AG04450 (cell line): Measurements from ENCODE around the gene TMEM117. TPM values are rescaled to one million over a fixed set of nuclear protein-coding genes. Genes with fewer than 3 reads are reported as not detected.
A peak's percentile ranks its signal among the peaks of the same experiment; 100 is the strongest.

Source experiments
- CTCF ChIA-PET: fragments of 300-600, 350-600 bp; formaldehyde crosslinking; extraction: SDS; loops from one replicate; lab custom pipeline; 2022; ENCODE audit warnings: antibody characterized with exemption, inconsistent platforms; lab: Charles Lee
- POLR2A ChIA-PET: fragments of 350-600 bp; formaldehyde crosslinking; extraction: SDS; loops from one replicate; lab custom pipeline; 2021; ENCODE audit warnings: antibody characterized with exemption, inconsistent platforms; lab: Yijun Ruan, JAX
- DNase-seq: peaks from one replicate; pipeline ENCODE4 v3.0.0-alpha.2; 2011; ENCODE audit warnings: low read depth, low spot score
- H3K27ac ChIP-seq: one replicate; pipeline ENCODE4 v1.5.1; 2012; ENCODE audit warnings: low read depth, low read length, control low read depth
- H3K27me3 ChIP-seq: one replicate; pipeline ENCODE4 v1.6.0; 2012; ENCODE audit warnings: low read length; ENCODE audit not compliant: control insufficient read depth, insufficient read depth
- H3K4me3 ChIP-seq: 2 replicates; pipeline ENCODE4 v1.5.1; 2011; ENCODE audit warnings: mild to moderate bottlenecking, low read depth, low read length, control low read depth
- H3K9me3 ChIP-seq: 2 replicates; pipeline ENCODE4 v1.5.1; 2012; ENCODE audit warnings: low read length; ENCODE audit not compliant: control insufficient read depth, insufficient read depth
- polyA plus RNA-seq: library from polyadenylated mRNA; depleted of rRNA; stranded (reverse); fragments of >200 nt; gene quantifications from 2 replicates; pipeline ENCODE4 v1.2.3, GENCODE V29; 2011
- TF ChIP-seq, protein P1 (sequence below): IDR thresholded peaks from 2 replicates; pipeline ENCODE4 v1.5.1; 2011; ENCODE audit warnings: low read depth, low read length, control low read depth, inconsistent platforms

The TMEM117 gene
- polyA plus RNA-seq, 1 experiment = 11.3 TPM

DNA sequence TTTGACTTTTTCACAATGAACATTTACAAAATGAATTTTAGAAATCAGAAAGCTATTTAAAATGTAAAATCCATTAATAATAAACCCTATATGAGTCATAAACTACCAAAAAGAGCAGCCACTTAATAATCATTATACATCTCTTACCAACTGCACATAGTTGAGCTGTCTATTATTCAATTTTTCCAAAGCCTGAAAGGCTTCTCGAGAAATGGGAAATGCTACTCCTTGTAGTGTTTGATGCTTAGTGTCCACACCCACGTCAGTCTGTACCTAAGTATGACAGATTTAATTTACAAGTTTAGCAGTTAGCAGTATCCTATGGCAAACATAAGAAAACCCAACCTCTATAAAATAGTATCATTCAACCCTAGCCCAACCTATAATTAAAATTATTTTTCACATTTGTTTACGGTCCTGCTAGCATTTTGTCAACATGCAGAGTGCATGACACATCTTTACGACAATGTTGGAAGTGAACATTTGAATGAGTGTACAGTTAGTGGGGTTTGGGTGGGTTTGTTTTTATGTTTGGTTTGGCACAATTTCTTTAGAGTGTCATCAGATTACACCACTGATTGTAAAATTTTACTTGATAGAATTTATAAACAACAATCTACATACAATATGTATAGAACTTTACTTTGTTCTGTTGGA is 38.2 kb upstream of the TMEM117 start:
- CTCF ChIA-PET = interaction anchor here (0.6 to 2.9 kb wide), 2 partner anchors 8 to 85 kb away, joined by 3 to 11 read pairs; partner anchors contain the start of gene TWF1
- POLR2A ChIA-PET = interaction anchor here (0.7 kb wide), 1 partner anchor 1472 kb away, joined by 6 read pairs; no protein-coding TSS in a partner anchor
- peaks cover 3% of the 10 kb centered on the region; the same call in 1 of the 2 replicates for H3K9me3 ChIP-seq

DNA sequence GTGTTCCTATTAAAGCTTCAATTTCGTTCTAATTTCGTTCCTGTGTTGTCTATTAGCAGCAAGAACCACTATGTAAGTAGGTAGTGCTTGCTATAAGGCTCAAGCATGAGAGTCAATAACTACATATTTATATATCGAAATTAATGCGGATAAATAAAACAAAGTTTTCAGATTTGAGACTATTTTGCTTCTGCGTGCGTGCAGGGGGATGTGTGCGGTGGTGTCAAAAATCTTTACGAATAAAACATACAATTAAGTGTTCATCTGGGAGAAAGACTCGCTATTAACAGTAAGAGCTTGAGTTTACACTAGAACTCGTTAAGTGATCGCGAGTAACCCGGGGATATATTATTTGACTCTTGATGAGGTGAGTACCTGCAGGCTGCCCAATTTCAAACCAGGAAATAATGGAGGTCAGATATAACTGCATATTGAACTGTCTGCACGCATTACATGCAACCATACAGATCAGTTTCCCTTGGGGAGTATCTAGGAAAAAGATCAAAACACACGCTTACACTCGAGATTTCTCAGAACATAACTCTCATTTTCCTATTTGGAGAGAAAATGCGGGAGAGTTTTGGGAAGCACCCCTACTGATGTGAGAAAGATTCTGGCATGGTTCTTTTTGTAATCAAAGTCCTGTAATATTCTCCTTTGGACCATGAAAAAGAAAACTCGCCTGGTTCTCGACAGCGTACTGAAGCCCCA is 30.6 kb upstream of the TMEM117 start:
- H3K4me3 ChIP-seq = peak overlapping the region; percentile 87
- no peaks in the 10 kb centered on the region for H3K9me3 ChIP-seq
- TF ChIP-seq, protein P1, sequence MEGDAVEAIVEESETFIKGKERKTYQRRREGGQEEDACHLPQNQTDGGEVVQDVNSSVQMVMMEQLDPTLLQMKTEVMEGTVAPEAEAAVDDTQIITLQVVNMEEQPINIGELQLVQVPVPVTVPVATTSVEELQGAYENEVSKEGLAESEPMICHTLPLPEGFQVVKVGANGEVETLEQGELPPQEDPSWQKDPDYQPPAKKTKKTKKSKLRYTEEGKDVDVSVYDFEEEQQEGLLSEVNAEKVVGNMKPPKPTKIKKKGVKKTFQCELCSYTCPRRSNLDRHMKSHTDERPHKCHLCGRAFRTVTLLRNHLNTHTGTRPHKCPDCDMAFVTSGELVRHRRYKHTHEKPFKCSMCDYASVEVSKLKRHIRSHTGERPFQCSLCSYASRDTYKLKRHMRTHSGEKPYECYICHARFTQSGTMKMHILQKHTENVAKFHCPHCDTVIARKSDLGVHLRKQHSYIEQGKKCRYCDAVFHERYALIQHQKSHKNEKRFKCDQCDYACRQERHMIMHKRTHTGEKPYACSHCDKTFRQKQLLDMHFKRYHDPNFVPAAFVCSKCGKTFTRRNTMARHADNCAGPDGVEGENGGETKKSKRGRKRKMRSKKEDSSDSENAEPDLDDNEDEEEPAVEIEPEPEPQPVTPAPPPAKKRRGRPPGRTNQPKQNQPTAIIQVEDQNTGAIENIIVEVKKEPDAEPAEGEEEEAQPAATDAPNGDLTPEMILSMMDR = no peak
- no peak for DNase-seq
- POLR2A ChIA-PET = interaction anchor here (0.7 to 2.7 kb wide), 7 partner anchors 14 to 77 kb away, joined by 3 to 22 read pairs (median 3); partner anchors contain the start of genes IRAK4, PUS7L and TMEM117
- H3K27ac ChIP-seq = peak overlapping the region; percentile 32
- CTCF ChIA-PET = interaction anchor here (1.6 to 2.5 kb wide), 3 partner anchors 9 to 77 kb away, joined by 6 to 25 read pairs (median 7); no protein-coding TSS in a partner anchor
- no peaks in the 10 kb centered on the region for H3K27me3 ChIP-seq

More for the DNA sequence above, 38.2 kb upstream of the TMEM117 start:
- H3K4me3 ChIP-seq = no peak overlapping the region
- no peak for DNase-seq
- TF ChIP-seq, protein P1 = no peak
- no peaks in the 10 kb centered on the region for H3K27me3 ChIP-seq
- no peak overlapping the region for H3K27ac ChIP-seq

DNA sequence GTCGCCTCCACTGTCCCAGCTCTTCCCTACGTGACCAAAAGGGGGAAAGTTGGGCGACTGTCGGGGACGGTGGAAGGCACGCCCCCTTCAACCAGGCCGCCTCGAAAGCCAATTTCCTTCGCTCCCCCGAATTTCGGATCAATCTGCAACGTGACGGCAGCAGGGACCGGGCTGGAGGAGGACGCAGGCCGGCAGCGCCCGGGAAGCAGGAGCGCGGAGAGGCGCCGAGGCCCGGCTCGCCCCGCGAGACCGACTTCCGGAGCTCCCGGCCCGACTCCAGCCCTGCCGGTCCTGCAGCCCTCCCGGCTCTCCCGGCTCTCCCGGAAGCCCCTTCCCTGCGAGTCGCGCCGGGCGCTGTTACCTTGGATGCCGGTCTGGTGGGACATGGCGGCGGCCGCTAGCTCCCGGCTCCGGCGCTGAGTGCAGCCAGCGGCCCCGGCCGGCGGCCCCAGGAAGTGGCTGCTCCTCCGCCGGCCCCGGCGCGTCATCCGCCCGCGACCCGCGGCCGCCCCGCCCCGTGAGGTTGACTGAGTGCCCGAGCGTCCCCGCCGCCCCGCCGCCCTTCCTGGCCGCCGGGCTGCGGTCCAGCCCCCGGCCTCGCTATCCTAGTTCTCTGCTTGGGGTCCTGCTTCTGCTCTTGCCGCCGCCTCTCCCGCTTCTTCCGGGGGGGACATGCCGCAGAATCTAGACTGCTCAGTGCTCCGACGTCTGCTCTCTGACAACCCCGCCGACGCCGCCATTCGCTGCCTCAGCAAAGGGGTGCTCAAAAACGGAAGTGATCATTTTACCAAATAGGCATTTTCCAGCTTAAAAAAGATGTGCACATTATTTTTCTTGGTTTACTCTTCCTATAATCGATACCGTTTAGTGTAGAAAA is 29.8 kb upstream of the TMEM117 start, which contains the start of gene TWF1:
TWF1 (minus strand) TSS at position 458 of the 877 bp plus-strand sequence; CDS start at position 386, 72 bp downstream.
- ChIA-PET POLR2A (interaction anchor here (0.7 to 2.7 kb wide), 7 partner anchors 15 to 76 kb away, joined by 3 to 22 read pairs (median 3); partner anchors contain the start of genes IRAK4, PUS7L and TMEM117), CTCF (interaction anchor here (0.9 to 2.5 kb wide), 5 partner anchors 9 to 76 kb away, joined by 3 to 25 read pairs (median 6); no protein-coding TSS in a partner anchor)
- TF ChIP-seq, protein P1 = peak; percentile 27; the same call in 1 of the 2 replicates
- DNase-seq = no peak
- Histone ChIP-seq H3K27ac (peak within 1 kb of the TSS; percentile 94), H3K9me3 (no peaks in the 10 kb centered on the region), H3K27me3 (no peaks in the 10 kb centered on the region), H3K4me3 (peak within 1 kb of the TSS; percentile 87)

DNA sequence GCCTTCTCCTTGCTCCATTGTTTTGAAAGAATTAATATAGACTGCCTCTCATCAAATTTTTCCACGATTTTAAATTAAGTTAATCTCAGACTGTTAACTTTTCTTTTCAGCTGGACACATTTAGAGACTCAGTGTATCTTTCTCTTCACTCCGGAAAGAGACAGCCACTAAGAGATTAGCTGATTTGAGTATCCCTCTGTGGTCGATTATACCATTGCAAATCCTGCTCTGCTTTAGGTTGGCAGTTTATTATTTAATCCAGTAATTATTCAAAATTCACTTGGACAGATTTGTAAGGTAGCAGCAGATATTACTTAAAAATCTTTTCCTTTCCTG is 29.2 kb upstream of the TMEM117 start:
- ChIA-PET POLR2A (interaction anchor here (2.0 to 2.7 kb wide), 2 partner anchors 23 to 29 kb away, joined by 8 to 22 read pairs; partner anchors contain the start of gene TMEM117), CTCF (interaction anchor here (0.9 to 2.5 kb wide), 5 partner anchors 9 to 76 kb away, joined by 3 to 25 read pairs (median 7); no protein-coding TSS in a partner anchor)
- TF ChIP-seq, protein P1 = no peak
- no peaks in the 10 kb centered on the region for H3K27me3 ChIP-seq
- no peak for DNase-seq
- H3K27ac ChIP-seq = no peak overlapping the region
- H3K4me3 ChIP-seq = peak overlapping the region; percentile 87
- H3K9me3 ChIP-seq = no peaks in the 10 kb centered on the region
